Esophagus muscularis mucosa (tissue), 4 donors: ENCODE data around the gene SMIM28. TPM values are rescaled to one million over a fixed set of nuclear protein-coding genes. Genes with fewer than 3 reads are reported as not detected.
A peak's percentile ranks its signal among the peaks of the same experiment; 100 is the strongest.
"Not testable (repeated sequence)": the region's sequence is repeated elsewhere in the genome, so short reads cannot be mapped to it uniquely, and the experiment has no call there.

Experiments used
- DNase-seq: peaks from one replicate; pipeline ENCODE4 v3.0.0-alpha.2; 2017; ENCODE audit errors: extremely low spot score
- H3K27ac ChIP-seq, 4 donors: fragments of 200-600 bp; sonication (generic); replicated peaks in 1 of 4; 1 replicate in 3 of 4; 2 replicates in 1 of 4; pipeline ENCODE4 v1.5.1; 2016 to 2019; ENCODE audit warnings: mild to moderate bottlenecking in 1 of 4
- H3K27me3 ChIP-seq, 4 donors: fragments of 200-600 bp; sonication (generic); one replicate each; pipeline versions ENCODE4 v1.5.1 to v1.6.0; 2016 to 2019
- H3K36me3 ChIP-seq, 4 donors: fragments of 200-600 bp; sonication (generic); one replicate each; pipeline ENCODE4 v1.5.1; 2016 to 2019
- H3K4me1 ChIP-seq, 4 donors: fragments of 200-600 bp; sonication (generic); one replicate each; pipeline ENCODE4 v1.5.1; 2016 to 2019
- H3K4me3 ChIP-seq, 4 donors: fragments of 200-600 bp; sonication (generic); 1 replicate in 2 of 4; 2 replicates in 2 of 4; pipeline ENCODE4 v1.5.1; 2016 to 2019; ENCODE audit warnings: mild to moderate bottlenecking in 4 of 4, moderate library complexity in 1 of 4
- H3K9me3 ChIP-seq, 4 donors: fragments of 200-600 bp; sonication (generic); 1 replicate in 3 of 4; 2 replicates in 1 of 4; pipeline ENCODE4 v1.5.1; 2016 to 2019
- EP300 ChIP-seq: sonication (generic); formaldehyde crosslinking; IDR thresholded peaks from one replicate; pipeline ENCODE4 v1.6.1; 2017; ENCODE audit warnings: antibody characterized with exemption
- POLR2A ChIP-seq: fragments of 450-650 bp; IDR thresholded peaks from one replicate; pipeline ENCODE4 v1.6.1; 2017; ENCODE audit warnings: antibody characterized with exemption, moderate library complexity, mild to moderate bottlenecking, low read depth
- POLR2AphosphoS5 ChIP-seq, 2 donors: sonication (generic); formaldehyde crosslinking; IDR thresholded peaks; one replicate each; pipeline ENCODE4 v1.6.1; 2017; ENCODE audit warnings: antibody characterized with exemption in 2 of 2
- WGBS: methylation state at CpG from one replicate; pipeline ENCODE4 v1.1.5; 2018; 5-methylcytosine and 5-hydroxymethylcytosine counted together
- intact Hi-C: fragments of 100-400 bp; cut with DNase I; formaldehyde crosslinking; loops from one replicate; pipeline ENCODE4 v1.15.1; 2023
- total RNA-seq, 4 donors: library from RNA; depleted of rRNA; stranded (reverse); fragments of >200 nt; gene quantifications; one replicate each; pipeline versions ENCODE4 v1.1.0 to v1.2.1, GENCODE V29; 2016
- TF ChIP-seq, protein P1 (sequence below), 3 experiments: fragments of 200-600 bp in 2 of 3; fragments of 450-650 bp in 1 of 3; sonication (generic) in 2 of 3; IDR thresholded peaks; one replicate each; pipeline ENCODE4 v1.5.1; 2017 to 2019; ENCODE audit warnings: antibody characterized with exemption in 3 of 3, mild to moderate bottlenecking in 2 of 3, moderate library complexity in 1 of 3

The SMIM28 gene
- total RNA-seq, 4 donors from 2014 or later = 0.50 TPM; not detected in 3

DNA sequence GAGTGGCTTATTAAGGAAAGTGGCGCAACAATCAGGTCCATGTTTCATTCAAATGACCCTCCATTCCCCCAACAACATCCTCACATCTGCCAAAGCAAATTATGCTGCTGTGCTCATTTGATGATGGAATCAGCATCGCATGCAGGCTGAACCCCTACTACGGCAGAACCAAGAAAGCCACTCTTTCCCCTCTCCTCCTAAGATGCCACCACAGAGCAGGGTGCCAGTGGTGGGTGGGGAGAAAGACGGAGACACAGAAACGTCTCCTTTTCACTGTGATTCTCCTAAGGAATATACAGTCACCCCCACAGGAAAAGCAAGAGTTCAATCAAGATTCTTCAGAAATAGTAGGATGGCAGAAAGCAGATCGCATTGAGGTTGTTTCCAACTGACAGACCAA is 43.4 kb downstream of the SMIM28 start:
- WGBS = 81% methylated on average over 6 of the region's 6 CpGs
- H3K27me3 ChIP-seq = no peaks in the 10 kb centered on the region
- H3K27ac ChIP-seq = no peak overlapping the region
- DNase-seq = peak; percentile 42
- no peak for TF ChIP-seq POLR2A
- TF ChIP-seq, protein P1, sequence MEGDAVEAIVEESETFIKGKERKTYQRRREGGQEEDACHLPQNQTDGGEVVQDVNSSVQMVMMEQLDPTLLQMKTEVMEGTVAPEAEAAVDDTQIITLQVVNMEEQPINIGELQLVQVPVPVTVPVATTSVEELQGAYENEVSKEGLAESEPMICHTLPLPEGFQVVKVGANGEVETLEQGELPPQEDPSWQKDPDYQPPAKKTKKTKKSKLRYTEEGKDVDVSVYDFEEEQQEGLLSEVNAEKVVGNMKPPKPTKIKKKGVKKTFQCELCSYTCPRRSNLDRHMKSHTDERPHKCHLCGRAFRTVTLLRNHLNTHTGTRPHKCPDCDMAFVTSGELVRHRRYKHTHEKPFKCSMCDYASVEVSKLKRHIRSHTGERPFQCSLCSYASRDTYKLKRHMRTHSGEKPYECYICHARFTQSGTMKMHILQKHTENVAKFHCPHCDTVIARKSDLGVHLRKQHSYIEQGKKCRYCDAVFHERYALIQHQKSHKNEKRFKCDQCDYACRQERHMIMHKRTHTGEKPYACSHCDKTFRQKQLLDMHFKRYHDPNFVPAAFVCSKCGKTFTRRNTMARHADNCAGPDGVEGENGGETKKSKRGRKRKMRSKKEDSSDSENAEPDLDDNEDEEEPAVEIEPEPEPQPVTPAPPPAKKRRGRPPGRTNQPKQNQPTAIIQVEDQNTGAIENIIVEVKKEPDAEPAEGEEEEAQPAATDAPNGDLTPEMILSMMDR (IDR thresholded peaks at IDR 0.05) = no peak
- no peak for TF ChIP-seq EP300
- TF ChIP-seq POLR2AphosphoS5 (IDR thresholded peaks at IDR 0.05) = no peak
- intact Hi-C loops = no loop called here
- peaks cover 0 to 12% (median 4%) of the 10 kb centered on the region in 4 donors for H3K4me1 ChIP-seq
- H3K9me3 ChIP-seq = no peaks in the 10 kb centered on the region
- peaks cover 0 to 39% (median 21%) of the 10 kb centered on the region in 4 donors for H3K36me3 ChIP-seq
- no peak overlapping the region for H3K4me3 ChIP-seq

DNA sequence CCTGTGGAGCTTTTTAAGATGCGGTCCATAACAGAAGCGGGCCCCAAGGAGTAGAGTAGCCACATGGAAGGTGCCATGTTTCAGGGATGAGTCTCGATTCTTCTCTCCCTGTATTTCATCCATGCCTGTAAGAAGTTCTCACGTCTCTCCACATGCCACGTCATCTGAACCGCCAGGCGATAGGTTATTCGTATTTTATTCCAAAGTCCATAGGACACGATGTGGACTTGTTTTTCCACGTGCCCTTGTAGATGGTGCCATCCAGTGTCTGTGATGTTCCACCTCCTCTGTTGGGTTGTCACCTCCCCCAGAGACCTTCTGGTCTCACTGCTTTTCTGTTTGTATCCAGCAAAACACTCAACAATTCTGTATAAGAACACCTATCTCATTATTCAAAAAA is 43.9 kb downstream of the SMIM28 start:
- intact Hi-C loops = no loop called here
- TF ChIP-seq, protein P1 (IDR thresholded peaks at IDR 0.05) = no peak
- TF ChIP-seq POLR2AphosphoS5 (IDR thresholded peaks at IDR 0.05) = no peak
- Histone ChIP-seq H3K9me3 (no peaks in the 10 kb centered on the region), H3K27ac (no peak overlapping the region), H3K4me1 (peaks cover 0 to 12% (median 4%) of the 10 kb centered on the region in 4 donors), H3K4me3 (no peak overlapping the region), H3K27me3 (no peaks in the 10 kb centered on the region), H3K36me3 (peaks cover 0 to 34% (median 16%) of the 10 kb centered on the region in 4 donors)
- 93% methylated on average over 10 of the region's 10 CpGs for WGBS
- DNase-seq = peak; percentile 74

DNA sequence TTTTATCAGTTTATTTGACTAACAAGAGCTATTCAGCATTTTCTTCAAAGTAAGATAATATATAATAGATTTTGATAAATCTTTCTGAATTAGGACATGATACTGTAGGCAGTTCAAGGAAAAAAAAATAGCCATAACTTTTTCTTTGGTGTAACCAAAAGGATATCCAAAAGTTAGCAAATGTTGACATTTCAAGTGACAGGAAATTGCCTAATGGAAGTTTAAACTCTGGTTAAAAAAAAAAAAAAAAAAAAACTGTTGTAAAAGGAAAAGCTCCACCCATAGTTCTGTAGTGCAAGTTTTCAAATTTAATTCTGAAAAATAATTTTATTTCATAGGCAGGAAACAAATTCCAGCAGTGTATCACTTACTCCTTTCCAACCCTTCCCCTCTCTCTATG is 45.2 kb downstream of the SMIM28 start:
- intact Hi-C loops = no loop called here
- Histone ChIP-seq H3K27ac (no peak overlapping the region), H3K4me1 (peaks cover 0 to 12% (median 4%) of the 10 kb centered on the region in 4 donors), H3K27me3 (no peaks in the 10 kb centered on the region), H3K4me3 (no peak overlapping the region), H3K9me3 (no peaks in the 10 kb centered on the region), H3K36me3 (peaks cover 0 to 25% (median 14%) of the 10 kb centered on the region in 4 donors)
- TF ChIP-seq POLR2A (no peak), POLR2AphosphoS5 (IDR thresholded peaks at IDR 0.05) (no peak), EP300 (no peak)
- TF ChIP-seq, protein P1 (IDR thresholded peaks at IDR 0.05) = no peak
- DNase-seq = no peak

DNA sequence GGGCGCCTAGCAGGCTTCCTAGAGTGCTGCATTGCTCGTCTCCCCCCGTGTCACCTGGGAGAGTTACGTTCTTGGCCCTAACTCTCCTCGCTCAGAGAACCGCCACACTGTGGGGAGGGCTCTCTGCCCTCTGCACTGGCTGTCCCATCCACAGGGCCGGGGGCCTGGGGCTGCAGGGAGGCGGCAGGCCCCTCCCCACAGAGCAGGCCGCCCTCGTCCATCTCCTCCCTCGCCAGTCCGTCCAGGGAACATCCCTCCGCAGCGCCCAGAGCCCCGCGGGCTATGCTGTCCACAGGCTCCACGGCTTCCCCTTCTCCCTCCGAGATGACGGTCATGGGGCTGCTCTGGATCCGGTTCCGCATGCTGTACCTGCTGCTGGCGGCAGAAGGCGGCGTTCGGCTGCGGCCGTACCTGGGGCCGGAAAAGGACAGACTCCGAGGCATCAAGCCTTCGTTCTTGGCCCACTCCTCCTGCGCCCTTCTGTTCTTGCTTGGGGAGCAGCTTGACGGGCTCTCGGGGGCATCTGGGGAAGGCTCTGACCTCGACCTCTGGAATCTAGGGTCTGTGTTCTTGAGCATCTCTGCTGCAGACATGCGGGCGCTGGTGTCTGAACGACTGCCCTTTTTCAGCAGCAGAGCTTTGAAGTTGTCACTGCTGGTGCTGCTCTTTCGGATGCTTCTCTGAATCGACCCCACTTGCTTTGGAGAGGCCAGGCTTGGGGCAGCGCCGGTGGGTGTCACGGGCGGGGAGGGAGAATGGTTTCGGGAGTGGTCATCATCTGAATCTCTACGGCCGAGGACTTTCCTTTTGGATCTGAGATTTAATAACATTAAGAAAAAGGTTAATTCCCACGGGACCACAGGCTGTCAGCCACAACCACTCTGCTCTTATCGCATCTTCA is 46.5 kb downstream of the SMIM28 start:
- H3K4me1 ChIP-seq = peaks cover 10 to 19% (median 13%) of the 10 kb centered on the region in 4 donors
- peak; percentile 60 for DNase-seq
- no peaks in the 10 kb centered on the region for H3K27me3 ChIP-seq
- H3K4me3 ChIP-seq = no peak overlapping the region
- no peaks in the 10 kb centered on the region for H3K9me3 ChIP-seq
- H3K27ac ChIP-seq = no peak overlapping the region
- WGBS = 90% methylated on average over 41 of the region's 48 CpGs
- TF ChIP-seq POLR2A (no peak), EP300 (no peak)
- H3K36me3 ChIP-seq = peaks cover 0 to 18% (median 11%) of the 10 kb centered on the region in 4 donors
- intact Hi-C loops = no loop called here

DNA sequence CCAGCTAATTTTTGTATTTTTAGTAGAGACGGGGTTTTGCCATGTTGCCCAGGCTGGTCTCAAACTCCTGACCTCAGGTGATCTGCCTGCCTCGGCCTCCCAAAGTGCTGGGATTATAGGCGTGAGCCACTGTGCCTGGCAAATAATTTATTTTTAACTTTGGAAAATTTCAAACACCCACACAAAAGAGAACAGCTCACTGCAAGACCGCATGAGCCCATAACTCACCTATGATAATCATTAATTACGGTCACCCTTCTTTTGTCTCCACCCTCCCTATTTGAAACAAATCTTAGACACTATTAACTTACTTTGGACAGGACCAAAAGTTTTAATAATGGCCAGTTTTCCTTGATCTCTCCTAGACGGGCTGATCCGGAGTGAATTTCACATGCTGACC is 47.6 kb downstream of the SMIM28 start:
- 88% methylated on average over 7 of the region's 7 CpGs for WGBS
- H3K27ac ChIP-seq, H3K4me3 ChIP-seq, intact Hi-C loops, H3K9me3 ChIP-seq, H3K27me3 ChIP-seq, DNase-seq: not testable (repeated sequence)
- Histone ChIP-seq H3K36me3 (peaks cover 0 to 18% (median 10%) of the 10 kb centered on the region in 4 donors), H3K4me1 (peaks cover 18 to 29% (median 22%) of the 10 kb centered on the region in 4 donors)
